Stimulated activated CD4-positive, alpha-beta T cell treated with anti-CD3 and anti-CD28 coated beads, TNF-alpha, amount 100 ng/mL, for 24 hours (primary cell): Measurements from ENCODE around the gene SERPINB8.

Source experiments
- DNase-seq, 3 experiments: peaks; one replicate each; pipeline ENCODE4 v3.0.0-alpha.2; 2020; ENCODE audit warnings: low read depth in 3 of 3

Gene SERPINB8

DNA sequence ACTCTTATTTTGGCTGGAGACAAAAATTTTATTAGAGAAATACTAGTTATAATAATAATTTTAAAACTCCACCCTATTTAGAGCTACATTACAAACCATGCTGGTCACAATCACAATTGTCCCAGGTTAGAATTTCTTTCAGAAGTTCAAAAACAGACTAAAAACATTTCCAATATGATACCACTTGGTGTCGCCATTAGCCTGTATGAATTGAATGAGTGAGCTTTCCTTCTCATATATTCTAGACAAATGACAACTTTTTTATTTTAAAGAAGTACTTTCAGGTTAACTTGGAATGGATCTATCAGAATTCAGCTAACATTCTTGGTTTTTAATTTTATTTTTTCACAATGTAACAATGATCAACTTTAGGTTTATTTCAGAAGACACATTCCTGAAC, 48.0 kb downstream of the SERPINB8 start:
- no peak for DNase-seq

DNA sequence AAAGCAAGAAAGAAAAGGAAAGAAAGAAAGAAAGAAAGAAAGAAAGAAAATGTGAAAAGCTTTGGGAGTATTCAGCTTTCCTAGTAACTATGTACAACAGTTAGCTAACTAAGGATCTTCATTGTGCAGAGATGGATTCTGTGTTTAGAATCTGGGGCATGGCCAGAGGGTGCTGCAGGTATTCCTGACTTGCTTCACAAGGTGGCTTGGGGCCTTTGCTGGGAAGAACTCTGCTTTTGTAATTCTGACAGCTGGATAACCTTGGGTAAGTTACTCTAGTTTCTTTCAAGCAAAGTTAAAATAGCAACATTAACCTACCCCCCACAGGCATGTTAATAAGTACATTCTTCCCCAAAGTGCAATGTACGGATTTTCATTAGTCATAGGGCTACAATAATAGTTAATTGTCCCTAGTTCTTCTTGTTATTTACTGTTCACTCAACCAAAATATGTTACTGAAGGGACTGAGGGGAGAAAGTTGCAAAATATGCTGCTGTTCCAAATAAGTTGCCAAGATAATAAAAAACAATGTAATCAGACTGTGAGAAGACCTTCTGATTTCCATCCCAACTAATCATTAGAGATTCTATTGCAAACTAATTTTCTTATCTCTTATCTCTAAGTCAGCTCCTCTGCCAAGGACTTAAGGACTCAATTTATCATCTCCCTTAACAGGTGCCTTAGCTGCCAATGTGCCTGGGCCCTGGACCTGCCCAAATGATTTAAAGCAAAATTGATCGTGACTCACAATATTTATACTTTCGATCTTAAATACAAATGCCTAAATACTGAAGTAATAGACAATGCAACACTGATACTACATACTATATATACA, 50.3 kb downstream of the SERPINB8 start:
- DNase-seq, result no peak

DNA sequence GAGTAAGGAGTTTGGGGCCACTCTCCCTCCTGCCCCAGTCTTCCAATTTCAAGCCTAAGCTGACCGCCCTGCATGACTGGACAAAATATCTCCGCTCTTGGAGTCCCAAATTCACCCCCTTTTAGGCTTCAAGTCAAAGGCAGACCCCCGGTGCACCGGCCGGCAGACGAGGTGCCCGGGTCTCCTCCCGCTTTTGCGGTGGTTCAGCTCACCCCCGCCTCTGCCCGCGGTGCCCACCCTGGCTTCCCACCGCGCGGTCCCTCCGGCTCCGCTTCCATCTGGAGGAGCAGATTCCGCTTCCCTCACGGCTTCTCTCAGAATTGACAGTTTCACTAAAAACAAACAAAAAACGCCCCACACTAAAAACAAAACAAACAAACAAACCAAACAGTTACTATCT, 56.5 kb downstream of the SERPINB8 start:
- DNase-seq, result no peak

DNA sequence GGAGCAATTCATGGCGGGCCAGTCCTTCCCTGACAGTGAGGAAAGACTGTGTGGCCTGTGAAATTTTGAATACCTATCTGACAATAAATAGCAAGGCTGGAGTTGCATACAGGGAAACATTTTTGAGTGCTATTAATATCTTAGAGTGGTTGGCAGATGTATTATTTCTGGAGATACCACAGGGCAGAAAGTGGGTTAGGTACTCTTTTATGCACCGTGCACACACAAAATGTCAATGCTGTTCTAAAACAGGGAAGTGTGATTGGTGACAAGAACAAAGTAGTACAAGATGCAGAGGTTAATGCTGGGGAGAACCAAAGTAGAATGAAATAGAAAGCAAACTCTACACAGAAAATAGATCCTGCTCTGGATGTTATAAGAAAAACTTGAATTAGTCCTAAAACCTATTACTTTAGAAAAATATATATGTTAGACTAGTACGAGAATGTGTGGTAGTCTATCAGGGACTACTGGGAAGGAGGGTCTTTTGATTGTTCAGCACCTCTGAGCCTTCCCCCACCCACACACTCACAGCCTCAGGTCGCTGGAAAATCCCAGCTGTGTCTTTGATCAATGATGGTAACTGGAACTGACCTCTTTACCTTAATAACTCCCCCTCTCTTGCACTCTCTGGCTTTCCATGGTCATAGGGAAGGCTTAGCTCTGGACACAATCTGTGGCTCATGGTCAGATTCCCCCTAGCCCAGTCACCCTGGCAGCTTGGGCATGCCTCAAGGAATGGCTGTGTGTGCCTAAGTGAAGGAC, 58.2 kb downstream of the SERPINB8 start:
- no peak for DNase-seq

DNA sequence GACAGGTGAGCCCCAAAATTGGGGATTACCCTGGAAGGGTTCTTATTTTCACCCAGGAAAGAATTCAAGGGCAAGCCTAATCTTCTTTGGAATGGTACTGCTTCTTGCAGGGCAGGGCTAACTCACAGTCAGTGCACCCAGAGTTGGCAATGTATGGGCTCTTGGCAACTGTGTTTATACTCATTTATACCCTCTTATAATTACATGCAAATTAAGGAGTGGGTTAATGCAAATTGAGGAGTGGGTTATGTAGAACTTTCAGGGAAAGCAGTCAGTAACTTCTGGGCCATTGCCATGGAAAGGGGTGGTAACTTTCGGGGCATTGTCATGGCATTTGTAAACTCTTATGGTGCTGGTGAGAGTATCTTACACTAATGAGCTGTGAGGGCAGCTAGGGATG, 59.2 kb downstream of the SERPINB8 start:
- DNase-seq, result no peak

DNA sequence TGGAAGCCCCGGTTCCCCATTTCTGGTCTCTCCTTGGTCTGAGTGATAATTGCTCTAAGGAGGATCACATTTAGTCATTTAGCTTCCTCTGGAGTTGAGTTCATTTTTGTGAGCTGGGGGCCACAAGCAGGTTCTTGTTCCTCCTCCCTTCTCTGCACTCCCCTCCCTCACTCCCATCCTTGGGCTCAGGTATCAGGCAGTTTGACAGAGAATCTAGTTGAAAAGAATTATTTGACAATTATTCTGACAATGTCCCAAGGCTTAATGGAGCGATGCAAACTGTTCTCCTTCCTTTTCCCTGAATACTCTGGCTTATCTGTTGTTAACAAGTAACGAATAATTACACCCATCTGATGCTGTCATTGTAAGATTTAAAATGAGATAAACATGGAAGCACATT, 61.5 kb downstream of the SERPINB8 start:
- no peak for DNase-seq

DNA sequence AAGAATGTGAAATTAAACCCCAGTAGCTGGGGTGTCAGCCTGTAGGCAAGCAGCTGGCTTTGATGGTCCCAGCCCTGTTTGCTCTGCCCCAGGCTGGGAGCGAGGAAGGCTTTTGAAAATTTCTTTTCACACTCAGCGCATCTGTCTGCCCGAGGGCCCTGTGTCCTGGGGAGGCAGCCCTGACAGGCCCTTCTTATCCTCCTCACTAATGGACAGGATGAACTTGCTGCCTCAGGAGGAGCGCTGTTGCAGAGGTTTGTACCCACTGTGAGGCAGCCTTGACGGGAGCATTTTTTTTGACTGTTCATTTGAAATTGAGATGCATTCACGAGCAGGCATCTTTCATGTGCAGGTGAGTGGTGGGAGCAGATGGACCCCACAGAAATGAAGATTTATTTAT, 62.4 kb downstream of the SERPINB8 start:
- no peak for DNase-seq

DNA sequence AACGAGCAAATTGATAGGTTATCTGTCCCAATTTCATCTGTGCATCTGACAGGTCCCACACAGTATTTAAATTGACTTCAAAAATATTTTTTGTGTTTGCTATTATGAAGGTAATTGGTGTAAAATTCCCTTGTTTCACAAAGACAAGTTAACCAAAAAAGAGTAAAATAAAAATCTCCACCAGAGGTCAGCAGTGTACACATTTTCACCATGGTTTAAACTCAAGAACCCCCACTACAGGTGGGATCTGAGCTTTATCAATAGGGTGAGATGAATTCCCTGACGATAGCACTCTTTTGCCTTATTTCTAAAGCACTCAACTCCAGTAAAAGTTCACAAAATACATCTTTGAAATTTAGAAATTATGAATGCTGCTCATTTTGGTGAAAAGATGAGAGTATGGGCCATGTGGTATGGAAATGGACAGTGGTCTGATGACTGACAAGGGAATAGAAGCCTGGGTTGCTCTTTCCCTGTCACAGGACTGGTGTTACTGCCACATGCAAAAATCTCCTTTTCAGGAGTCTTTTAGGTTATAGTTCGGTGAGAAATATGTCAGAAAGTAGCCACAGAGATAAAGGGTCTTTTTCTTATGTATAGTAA, 68.0 kb downstream of the SERPINB8 start:
- no peak for DNase-seq
